ENCODE data around the gene SLMAP.
"Not testable (repeated sequence)": the region's sequence is repeated elsewhere in the genome, so short reads cannot be mapped to it uniquely, and the experiment has no call there.

The SLMAP gene

DNA sequence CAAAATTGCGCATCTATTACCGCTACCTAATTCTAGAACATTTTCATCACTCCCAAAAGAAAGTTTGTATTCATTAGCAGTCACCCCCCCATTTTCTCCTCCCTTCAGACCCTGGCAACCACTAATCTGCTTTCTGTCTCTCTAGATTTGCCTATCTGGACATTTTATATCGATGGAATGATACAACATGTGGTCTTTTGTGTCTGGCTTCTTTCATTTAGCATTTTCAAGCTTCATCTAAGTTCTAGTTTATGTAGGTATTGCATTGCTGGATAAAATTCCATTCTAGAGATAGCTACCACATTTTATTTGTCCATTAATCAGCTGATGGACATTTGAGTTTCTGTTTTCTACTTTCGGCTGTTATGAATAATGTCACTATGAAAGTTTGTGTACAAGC, 38.4 kb downstream of the SLMAP start:
- no peak for DNase-seq

DNA sequence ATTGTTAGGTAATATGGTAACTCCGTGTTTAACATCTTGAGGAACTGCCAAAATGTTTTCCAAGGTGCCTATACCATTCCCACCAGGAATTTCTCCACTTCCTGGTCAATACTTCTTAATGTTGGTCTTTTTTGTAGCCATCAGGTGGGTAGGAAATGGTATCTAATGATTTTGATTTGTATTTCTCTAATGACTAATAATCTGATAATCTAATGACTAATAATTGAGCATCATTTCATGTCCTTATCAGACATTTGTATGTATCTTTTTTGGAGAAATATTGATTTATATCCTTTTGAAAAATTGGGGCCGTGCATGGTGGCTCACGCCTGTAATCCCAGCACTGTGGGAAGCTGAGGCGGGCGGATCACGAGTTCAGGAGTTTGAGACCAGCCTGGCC, 38.8 kb downstream of the SLMAP start:
- DNase-seq, result no peak

DNA sequence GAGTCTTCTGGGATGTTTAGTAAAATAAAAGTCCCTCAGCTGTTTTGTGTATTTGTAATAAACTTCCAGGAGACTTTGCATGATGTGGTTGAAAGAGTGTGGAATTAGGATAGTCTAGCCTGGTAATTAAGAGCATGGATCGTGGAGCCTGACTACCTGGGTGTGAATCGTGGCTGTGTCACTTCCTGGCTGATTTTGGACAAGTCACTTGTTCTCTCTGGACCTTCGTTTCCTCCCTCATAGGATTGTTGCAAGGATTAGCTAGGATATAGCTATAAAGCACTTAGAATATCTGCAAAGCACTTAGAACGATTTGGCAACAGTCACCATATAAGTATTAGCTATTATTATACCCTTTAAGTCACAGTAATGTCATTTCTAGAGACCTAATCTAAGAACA, 40.2 kb downstream of the SLMAP start:
- no peak for DNase-seq

DNA sequence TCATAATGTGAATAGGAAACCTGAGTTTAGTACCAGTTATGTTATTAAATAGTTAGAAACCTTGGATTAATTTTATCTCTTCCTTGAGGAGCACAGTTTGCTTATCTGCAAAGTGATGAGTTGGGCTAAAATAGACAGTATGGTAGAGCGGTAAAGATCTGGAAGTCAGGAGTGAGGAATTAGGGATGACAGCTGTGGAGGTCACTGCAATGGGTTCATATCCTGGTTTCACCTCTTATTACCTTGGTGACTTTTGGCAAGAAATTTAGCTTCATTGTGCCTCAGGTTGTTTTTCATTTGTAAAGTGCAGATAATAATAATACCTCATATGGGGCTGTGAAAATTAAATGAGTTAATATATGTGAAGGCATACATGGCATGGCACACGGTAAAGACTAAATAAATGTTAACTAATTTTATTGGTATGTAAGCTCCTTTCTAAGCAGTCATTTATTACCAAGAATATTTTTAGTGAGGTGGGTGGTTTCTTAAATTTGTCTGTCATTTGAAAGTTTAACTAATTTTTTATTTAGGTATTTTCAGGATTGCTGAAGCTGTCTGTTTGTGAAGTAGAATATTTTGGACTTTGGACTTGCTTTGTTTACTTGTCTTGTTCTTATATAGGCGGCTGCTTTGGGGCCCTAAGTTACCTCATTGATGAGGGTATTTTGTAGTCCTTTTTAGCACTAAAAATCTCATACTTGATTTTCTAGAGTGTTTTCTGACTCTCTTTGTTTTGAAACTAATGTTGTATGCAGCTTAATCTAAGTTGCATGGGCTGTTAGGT, 41.8 kb downstream of the SLMAP start:
- DNase-seq, result no peak

DNA sequence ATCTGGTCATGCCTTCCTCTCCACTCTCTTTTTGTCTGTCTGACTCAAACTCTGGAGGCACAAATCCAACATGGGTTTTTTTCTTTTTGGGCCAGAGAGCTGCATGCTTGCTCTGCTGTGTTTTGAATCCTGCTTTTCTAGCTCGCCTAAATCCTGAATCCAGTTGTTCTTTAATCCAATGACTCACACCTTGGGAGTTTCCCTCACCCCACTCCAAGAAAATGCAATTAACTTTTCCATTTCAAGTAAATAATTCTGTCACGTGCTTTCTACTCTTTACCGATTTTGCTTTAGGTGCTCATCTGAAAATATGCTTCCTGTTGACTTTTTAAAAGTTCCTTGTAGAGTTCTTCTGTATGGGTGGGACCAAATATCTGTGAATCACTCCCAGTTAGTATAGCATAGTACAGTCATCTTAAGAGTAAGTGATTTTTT, 47.6 kb downstream of the SLMAP start:
- no peak for DNase-seq

DNA sequence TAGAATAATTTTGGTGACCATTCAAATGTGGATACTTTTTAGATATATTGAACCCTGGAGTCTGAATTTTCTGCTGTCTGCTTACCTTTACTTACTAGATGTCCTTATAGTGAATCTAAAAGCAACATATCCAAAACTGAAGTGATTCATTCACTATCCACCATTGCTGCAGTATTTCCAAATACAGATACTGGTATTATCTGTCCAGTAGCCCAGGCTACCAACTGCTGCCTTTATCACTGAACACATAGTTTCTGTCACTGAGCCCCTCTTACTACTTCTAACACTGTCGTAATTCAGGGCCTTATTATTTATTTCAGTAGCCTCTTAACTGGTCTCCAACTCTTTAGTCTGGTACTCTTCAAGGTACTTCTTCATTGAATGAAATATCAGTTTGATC, 49.2 kb downstream of the SLMAP start:
- DNase-seq, result no peak

DNA sequence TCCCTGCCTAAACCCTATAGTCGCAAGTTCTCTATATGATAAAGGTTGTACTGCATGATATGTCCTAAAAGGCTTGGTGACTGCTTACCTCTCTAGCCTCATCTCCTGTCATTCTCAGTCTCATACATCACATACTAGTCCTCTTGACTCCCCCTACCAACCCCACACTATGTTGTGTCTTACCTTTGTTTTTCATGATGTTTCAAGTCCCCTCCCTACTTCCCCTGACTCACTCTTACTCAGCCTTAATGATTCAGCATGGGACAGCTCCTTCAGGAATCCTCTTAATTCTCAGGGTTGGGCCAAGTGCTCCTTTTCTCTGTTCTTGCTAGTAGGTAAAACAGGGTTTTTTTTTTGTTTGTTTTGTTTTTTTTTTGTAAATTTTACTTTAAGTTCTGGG, 49.6 kb downstream of the SLMAP start:
- DNase-seq, result no peak

DNA sequence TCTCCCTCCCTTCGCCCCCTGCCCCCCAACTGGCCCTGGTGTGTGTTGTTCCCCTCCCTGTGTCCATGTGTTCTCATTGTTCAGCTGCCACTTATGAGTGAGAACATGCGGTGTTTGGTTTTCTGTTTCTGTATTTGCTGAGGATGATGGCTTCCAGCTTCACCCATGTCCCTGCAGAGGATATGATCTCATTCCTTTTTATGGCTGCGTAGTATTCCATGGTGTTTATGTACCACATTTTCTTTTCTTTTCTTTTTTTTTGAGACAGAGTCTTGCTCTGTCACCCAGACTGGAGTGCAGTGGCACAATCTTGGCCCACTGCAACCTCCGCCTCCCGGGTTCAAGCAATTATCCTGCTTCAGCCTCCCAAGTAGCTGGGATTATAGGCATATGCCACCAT, 50.1 kb downstream of the SLMAP start:
- DNase-seq, result not testable (repeated sequence)

DNA sequence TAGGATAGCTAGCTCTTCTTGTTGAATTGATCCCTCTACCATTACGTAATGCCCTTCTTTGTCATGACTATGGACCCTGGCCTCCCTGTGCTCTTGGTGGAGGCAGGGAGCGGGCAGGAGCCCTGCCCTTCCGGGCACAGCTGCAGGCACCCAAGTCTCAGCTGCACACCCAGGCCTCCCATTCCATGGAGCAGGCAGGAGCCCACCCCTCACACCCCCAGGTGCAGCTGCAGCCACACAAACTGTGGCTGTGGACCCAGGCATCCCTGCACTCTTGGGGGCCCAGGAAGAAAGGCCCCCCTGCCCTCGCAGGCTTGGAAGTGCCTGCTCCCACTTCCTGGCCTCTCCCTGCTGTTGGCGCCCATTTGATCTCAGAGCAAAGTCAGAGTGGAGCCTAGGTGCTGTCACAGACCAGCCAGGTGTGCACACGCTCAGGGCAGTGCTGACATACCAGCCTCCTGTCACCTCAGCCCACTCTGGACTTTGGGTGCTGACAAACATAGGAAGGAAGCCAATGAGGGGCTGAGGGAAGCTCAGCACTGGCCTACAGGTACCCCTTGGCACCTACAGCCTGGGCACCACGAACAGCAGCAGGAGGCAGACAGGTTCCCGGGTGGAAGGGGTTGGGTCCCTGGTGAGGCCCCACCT, 53.0 kb downstream of the SLMAP start:
- no peak for DNase-seq

DNA sequence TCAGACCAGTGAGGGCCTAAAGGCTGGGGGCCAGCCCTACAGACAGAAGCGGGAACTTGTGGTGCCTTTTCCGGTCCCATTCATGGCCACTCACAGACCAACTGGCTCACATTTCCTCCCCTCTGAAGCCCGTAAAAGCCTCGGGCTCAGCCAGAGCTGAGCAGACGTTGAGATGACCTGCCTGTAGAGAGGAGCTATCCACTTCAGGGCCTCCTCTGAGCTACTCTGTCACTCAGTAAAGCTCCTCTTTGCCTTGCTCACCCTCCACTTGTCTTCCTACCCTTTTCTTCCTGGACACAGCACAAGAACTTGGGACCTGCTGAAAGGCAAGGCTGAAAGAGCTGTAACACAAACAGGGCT, 53.5 kb downstream of the SLMAP start:
- DNase-seq, result no peak

DNA sequence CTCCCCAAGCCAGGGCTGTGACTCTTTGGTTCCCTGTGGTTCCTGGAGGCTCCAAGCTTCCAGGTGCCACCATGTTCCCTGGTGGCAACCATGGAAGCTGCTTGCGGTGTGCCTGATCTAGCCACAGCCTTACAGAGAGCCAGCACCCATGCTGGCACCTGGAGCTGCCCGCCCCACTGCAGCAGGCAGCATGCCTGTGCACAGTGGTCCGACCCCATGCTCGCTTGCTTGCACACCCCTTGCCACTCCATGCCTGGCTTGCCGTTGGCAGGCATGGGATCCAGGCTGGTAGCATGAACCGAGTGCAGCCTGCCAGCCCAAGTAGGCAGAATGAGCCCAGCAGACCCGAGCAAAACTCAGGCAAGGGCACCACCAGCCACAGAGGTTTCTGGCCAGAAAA, 53.9 kb downstream of the SLMAP start:
- DNase-seq, result no peak

DNA sequence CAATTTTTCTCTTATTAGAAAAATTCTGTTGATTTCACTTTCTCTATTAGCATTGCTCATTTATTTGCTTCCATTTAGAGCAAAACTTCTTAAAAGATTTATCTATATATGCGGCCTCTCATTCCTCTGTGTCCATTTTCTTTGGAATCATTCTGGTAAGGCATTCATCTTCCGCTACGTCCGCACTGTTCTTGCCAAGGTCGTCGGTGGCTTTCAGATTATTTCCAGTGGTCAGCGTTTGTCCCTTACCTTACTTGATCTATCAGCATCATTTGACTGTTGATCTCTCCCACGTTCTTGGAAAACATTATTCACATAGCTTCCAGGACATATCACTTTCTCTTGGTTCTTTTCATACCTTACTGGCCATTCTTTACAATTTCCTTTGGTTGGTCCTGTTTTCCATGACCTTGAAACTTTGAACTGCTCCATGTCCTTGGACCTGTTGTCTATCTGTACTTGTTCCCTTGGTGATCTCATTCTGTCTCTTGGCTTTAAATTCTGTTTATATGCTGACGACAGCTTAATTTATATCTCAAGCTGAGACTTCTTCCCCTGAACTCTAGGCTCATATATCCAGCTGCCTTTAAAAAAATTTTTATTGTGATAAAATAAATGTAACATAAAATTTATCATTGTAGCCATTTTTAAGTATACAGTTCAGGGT, 54.5 kb downstream of the SLMAP start:
- DNase-seq, result no peak

DNA sequence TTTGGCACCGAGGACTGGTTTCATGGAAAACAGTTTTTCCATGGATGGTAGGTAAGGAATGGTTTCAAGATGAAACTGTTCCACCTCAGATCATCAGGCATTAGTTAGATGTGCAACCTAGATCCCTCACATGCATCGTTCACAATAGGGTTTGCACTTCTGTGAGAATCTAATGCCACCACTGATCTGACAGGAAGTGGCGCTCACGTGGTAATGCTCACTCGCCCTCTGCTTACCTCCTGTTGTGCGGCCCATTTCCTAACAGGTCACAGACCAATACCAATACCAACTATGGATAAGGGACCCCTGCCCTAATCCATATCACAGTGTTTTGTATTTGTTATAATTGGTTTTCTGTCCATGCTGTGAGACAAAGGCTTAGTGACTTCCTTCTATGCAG, 58.9 kb downstream of the SLMAP start:
- DNase-seq, result no peak

DNA sequence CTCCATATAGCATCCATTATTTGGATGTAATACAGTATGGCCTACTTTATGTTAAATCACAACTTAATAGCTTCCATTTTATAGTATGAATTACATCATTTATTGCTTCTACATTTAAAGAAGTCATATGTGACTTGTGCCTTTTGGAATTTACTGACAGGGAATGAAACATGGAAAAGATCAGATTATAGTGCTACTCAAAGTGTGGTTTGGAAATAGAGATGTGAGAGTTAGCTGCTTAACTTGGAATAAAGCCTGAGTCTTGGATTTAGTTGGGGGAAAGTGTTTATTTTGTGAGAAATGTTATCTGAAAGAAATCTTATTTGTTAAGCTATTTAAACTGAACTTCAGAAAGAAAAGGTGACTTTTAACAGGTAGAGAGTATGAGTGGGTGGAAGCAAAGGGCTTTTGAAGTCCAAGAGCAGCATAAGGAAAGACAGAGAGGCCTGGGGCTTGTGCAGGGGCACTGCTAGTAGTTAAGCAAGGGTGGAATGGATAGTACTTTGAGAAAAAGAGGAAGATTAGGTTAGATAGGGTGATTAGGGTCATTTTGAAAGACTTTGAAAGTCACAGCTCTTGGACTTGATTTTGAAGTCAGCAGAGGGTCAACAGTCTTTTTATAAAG, 60.5 kb downstream of the SLMAP start:
- no peak for DNase-seq

DNA sequence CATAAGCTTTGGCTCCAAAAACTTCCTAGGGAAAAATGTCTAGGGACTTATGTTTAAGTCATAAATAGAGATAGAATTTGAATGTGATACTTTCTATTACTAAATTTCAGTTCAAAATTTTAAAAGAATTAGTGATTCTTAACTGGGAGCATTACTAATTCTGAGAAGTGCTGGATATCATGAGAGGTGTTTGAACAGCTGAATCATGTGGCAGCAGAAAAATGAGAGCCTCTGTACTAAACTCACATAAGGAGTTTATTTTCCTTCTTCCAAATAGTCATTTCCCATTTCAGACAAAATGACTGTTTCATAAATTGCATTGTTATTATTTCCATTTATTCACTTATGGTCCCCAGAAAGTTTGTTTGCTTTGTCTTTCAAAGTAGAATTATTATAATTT, 62.7 kb downstream of the SLMAP start:
- DNase-seq, result no peak

DNA sequence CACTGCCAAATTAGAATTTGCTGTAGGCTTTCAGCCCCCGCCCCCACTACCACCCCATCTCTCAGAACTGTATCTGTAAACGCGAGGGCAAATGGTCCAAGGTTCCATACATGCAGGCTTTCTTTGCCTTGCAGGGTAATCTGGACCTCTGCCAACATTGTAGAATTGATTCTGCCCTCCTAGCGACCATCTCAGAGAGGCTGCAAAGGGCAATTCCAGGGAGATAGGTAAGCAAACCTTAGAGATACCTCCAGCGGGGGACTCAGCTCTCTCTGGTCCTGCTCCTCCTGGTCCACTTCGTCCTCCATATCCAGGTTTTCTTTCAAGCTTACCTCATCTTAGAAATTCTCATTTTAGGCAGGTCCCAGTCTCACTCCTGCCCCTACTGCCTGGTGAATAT, 64.4 kb downstream of the SLMAP start:
- no peak for DNase-seq

DNA sequence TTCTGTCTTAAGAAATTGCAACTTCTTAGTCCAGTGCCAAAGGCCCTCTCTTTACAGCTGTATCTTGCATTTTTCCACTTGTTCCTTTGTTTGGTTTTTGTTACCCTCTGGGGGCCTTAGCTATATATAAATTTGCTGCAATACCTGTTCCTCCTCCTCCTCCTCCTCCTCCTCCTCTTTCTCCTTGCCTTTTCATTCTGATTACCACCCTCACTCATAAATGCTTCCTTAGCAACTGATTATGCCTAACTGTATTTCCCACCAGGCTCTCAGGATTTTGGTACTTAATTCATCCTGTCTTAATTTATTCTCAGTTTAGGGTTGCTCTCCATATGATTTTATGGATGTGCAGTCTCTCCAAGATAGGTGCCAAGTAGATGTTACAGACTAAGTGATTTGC, 65.7 kb downstream of the SLMAP start:
- no peak for DNase-seq

DNA sequence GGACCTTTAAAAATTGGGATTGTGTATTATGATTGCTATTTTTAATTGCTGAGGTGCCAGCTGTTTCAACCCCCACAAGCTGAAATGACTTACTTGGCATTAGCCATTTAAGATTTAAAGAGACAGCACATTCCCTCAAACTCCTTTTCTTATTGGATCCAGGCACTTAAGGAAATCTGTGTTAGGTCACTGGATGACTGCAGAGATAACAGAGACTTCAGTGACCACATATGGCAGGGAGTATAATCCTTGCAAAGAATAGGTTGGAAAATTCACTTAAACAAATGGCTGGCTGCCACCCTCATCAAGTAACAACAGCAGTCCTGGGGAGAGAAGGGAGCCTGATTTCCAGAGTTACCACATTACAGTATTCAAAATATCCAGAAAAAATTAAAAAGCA, 66.6 kb downstream of the SLMAP start:
- no peak for DNase-seq

DNA sequence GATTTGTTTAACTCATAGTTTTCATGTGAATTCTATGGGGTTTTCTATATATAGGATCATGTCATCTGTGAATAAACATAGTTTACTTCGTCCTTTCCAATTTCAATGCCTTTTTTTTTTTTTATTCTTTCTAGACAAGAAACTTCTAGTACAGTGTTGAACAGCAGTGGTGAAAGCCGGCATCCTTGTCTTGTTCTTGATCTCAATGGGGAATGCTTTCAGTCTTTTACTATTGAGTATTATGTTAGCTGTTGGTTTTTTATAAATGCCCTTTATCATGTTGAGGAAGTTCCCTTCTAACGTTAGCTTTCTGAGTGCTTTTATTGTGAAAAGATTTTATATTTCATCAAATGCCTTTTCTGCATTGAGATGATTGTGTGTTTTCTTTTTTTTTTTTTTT, 69.0 kb downstream of the SLMAP start:
- DNase-seq, result no peak

DNA sequence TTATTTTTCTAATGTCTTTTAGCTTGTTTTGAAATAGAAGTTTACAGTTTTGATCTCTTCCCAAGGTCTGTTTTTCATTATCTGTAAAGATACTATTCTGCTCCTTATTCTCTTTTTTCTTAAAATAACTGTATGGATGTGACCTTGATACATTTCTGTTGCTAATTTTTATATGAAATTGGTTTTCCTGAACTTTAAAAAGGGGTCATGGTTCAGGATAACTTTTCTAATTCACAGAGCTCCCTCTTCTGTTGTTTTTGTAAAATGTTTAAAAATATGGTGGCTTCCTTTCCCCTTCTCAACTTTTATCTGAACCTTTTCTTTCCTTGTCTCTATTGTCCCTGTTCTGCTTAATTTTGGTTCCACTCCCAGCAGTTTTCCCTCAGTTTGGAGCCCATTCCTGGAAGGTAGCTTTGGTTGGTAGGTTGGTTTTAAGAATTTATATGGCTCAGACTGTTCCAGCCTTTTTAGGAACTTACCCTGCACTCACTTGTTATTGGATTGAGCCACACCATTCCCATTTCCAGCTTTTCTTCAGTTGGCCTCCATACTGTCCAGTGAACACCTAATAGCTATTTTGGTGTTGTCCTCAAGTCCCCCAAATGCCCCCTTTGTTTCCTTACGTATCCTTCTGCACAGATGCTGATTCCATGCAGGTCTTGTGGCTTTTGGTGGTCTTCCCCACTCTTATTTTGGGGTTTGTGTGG, 70.3 kb downstream of the SLMAP start:
- no peak for DNase-seq

DNA sequence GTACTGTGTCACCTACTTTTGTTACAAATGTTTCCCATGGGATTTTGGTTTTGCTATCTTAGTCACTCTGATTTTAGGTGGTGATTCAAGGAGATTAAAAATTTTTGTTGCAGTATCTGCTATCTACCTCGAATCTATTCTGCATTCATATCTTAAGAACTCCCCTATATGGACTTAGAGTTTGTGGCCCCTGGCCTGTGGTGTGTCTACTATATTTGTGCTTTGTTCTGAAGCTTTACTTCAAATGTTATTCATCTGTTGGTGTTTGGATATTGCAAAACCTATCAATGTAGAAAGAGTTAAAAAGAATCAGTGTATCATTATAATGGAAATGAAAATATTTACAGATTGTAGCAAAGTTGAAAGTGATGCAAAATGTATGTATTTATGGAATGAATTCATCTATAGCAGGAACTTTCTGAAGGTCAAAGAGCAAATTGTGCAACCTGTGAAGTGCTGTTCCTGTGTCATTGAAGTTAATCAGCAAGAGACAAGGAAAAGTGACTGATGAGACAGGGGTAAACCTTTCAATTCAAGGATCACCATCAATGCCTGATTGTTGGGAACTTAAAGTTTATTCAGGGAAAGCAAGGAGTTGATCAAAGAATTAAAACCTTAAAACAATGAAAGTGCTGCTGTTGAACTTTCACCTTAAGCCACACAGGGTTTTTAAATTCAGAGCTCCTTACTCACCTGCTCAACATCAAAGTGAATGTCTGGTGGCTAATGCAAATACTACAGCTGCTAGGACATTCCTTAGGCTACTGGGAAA, 71.0 kb downstream of the SLMAP start:
- DNase-seq, result no peak

DNA sequence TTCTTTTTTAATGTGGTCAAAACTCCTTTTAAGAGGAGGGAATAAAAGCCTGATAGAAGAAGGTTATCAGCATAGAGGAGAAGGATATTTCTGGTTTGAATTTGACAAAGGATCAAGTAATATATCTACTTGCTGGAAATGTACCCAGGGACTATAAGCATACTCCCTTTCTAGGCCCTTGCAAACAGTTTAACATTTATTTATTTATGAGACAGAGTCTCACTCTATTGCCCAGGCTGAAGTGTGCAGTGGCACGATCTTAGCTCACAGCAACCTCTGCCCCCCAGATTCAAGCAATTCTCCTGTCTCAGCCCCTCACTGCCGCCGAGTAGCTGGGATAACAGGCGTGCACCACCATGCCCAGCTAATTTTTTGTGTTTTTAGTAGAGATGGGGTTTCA, 71.6 kb downstream of the SLMAP start:
- DNase-seq, result no peak

DNA sequence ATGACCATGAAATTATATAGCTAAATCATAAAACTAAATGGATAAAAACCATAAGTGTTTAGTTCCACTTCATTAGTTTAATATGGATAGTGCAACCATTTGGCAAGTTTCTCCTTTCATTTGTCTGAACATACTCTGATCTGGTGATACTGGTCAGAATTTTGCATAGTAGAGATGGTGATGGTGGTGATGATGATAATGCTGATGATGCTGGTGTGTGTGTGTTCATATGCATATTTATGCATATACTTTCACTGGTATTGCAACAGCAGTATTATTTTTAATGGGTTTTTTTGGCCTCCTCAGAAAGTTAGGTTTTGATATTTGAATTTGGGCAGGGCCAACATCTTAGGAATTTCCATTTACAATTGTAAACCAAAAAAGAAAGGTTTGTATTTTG, 76.4 kb downstream of the SLMAP start:
- DNase-seq, result no peak
